GM18507 (cell line): ENCODE measurements around the gene MTM1.
A peak's percentile ranks its signal among the peaks of the same experiment; 100 is the strongest.

Experiments used
- DNase-seq: peaks from one replicate; pipeline ENCODE4 v3.0.0; 2011; ENCODE audit warnings: low read depth; ENCODE audit not compliant: insufficient read length; ENCODE audit errors: extremely low spot score
- FAIRE-seq: peaks from 2 replicates; lab custom pipeline; 2011; peaks lifted over from hg19 to GRCh38; lab: Jason Lieb, UNC

MTM1 gene

DNA sequence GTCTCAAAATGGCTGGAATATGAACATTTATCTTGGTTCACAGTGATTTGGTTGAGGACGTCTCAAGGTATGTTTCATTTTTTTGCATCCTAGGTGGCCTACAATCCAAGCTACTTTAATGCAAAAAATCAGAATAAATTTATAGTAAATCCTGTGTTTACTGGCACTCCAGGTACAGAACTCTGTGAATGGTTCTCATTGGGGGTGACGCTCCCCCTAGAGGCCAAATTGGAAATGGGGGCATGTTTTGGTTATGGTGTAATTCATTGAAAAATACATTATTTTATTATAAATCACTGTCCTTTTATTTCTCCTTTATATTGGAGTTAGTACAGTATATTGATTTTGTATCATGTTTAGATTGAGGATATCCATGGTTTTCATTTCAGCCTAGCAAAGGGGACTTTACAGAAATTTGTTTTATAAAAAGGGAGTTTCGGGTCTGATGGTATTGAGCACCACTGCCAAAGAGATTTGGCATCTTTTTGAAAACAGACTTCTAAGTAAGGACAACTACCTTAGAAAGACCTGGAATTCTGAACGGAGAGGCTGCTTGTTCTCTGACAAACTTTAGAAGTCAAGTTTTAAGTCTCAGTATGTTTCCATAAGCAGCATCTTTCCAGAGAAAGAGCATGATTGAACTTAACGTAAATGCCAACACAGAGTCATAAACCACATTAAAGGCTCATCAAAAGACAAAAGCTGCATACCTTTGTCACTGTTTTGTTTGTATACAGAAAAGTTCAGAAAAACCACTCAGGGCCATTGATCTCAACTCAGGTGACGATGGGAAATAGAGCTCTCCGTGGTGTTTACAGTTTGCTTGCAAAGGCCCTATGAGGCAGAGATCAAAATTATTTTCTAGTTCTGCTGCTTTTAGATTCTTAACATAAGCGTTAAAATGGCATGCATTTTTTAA is 19.4 kb downstream of the MTM1 start:
- FAIRE-seq = peak; percentile 79
- no peak for DNase-seq

- FAIRE-seq (no peak), DNase-seq (no peak)
Measured at GRCh38 chrX:150594584-150594983, 26.2 kb downstream of the MTM1 start.

GRCh38 chrX:150599226-150599625 is 30.8 kb downstream of the MTM1 start:
- FAIRE-seq (no peak), DNase-seq (no peak)

DNA sequence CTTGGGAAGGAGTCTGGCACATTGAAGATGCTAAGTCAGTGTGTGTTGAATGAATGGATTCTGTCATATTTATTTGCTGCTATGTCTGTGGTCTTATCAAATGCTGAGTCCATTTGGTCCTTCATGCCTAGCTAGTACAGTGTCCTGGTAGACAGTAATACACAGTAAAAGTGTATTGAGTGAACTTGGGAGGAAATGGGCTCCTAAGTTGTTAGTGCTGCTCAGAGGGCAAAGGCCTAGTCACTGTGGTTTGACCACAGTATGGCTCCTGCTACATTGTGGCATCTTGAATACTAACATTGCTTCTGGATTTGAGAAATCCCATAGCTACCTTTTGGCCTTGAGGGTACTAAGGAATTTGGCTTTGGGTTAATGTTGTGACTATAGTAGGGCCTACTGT is 33.9 kb downstream of the MTM1 start:
- DNase-seq (no peak), FAIRE-seq (no peak)

DNA sequence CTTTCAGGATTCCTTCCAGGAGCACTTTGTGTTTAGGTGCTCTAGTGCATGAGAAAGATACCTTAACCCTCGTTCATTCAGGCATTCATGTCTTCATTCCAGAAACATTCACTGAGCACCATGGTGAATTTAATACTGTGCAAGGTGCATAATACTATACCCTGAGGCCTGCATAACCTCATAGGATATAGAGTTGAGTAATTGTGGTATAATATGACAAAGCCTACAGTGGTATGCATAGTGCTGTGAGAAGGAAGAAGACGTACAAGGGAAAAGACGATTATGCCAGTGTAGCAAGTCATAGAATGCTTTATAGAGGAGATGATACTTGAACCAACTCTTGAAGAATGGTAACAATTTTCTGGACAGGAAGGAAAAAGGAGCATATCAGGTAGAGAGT is 34.3 kb downstream of the MTM1 start:
- FAIRE-seq (no peak), DNase-seq (no peak)

DNA sequence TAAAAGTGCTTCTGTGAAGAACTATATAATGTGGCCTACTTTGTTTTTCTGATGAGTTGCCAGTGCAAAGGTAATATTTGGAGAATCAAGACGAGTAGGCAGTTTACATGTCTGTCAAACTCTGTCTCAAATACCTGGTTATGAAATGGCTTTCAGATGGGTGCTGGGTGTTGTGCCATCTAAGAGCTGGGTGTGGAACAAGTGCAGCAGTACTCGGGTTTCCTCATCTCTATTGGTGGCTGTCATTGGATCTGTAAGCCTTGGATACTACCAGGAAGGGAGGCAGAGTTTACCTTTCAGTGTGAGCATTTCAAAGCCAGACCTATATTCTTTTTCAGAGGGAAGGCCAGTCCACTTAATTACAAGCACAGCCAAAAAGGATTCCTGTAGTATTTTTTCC is 37.2 kb downstream of the MTM1 start:
- FAIRE-seq (no peak), DNase-seq (no peak)

- DNase-seq = no peak
- no peak for FAIRE-seq
Measured at GRCh38 chrX:150607201-150607600, 38.8 kb downstream of the MTM1 start.

DNA sequence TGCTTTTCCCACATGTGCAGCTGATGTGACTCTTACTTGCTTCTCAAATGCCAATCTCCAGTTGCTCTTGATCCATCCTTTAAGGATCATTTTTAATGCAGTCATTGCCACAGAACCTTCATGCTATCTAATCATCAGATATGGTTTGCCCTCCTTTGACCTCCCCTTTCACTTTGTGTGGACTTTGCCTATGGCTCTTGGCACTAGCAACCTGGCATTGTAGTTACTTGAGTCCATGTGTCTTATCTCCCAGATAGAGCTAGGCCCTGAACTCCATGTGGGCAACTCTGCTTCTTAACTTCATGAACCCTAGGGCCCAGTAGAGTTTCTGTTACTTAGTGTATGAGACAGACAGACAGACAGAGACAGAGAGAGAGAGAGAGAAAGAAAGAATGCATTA is 41.6 kb downstream of the MTM1 start:
- DNase-seq (no peak), FAIRE-seq (no peak)

- no peak for FAIRE-seq
- DNase-seq = no peak
Measured at GRCh38 chrX:150610446-150610845, 42.0 kb downstream of the MTM1 start.

DNA sequence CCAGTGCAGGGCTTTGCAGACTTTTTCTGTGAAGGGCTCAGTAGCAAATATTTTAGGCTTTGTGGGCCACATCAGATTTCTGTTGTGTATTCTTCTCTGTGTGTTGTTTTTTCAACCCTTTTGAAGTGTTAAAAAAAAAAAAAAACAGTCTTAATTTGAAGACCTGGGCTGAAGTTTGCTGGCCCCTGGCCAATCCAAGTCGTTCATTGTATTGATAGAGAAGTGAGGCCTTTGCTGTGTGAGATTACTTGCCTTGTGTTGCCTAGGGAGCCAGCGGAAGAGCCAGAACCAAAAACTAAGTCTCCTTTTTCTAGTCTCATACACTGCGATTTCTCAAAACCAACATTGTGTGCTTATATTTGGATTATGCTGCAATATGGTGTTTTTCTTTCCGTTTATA is 46.9 kb downstream of the MTM1 start:
- FAIRE-seq (no peak), DNase-seq (no peak)

GRCh38 chrX:150616179-150616862 is 47.9 kb downstream of the MTM1 start:
- DNase-seq (no peak), FAIRE-seq (no peak)

- FAIRE-seq (no peak), DNase-seq (no peak)
Measured at GRCh38 chrX:150616863-150617198, 48.4 kb downstream of the MTM1 start.

DNA sequence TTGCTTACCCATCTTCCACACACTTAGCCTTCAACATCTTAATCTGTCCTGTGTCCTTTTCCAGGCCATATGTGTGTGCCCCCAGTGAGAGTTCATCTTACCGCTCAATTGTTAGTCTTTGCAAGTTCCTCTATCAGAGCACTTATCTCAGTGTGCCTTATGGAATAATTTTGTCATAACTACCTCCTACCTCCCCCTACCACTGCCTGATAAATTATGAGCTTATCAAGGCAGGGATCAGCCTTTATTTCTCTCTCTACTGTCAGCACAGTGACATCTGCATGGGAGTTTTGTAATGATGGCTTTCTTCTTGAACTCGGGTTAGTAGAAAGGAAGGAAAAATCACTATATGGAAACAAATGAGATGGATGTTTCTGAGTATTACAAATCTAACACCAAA is 53.2 kb downstream of the MTM1 start:
- DNase-seq (no peak), FAIRE-seq (peak; percentile 60)

- DNase-seq = no peak
Measured at GRCh38 chrX:150623583-150623982, 55.2 kb downstream of the MTM1 start.

DNA sequence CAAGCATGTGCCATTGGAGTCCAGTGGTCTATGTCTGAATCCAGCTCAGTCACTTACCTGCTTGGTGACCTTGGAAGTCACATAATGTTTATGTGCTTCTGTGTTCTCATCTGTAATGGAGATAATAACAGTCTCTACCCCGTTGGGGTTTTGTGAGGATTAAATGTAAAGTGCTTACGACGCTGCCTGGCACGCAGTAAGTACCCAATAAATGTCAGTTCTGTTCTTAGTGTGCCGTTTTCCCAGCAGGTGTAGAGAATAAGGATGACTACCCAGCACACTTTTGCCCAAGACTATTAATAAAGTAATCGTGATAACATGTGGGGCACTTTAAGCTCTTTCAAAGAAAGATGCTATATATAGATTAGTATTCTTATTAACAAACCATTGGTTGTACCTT is 56.7 kb downstream of the MTM1 start:
- DNase-seq (no peak), FAIRE-seq (no peak)

More at GRCh38 chrX:150623583-150623982, 55.2 kb downstream of the MTM1 start:
- FAIRE-seq = peak; percentile 33

DNA sequence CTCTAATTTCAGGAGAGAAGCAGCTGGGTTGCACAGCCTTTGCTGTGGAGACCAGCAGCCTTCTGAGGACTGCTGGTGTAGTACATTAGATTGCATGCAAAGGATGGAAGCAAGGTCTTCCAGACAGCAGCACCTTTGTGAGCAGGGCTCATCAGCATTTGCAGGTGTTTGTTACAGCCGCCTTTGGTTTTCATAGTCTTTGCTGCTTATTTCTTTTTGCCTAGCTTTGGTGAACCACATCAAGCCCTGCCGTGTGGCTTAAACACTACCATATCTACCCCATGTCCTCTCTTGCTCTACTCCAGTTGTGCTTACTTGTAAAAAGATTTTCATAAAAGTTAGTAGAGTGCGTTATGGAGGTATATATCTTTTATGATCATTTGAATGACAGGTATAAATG is 57.5 kb downstream of the MTM1 start:
- FAIRE-seq (no peak), DNase-seq (no peak)

DNA sequence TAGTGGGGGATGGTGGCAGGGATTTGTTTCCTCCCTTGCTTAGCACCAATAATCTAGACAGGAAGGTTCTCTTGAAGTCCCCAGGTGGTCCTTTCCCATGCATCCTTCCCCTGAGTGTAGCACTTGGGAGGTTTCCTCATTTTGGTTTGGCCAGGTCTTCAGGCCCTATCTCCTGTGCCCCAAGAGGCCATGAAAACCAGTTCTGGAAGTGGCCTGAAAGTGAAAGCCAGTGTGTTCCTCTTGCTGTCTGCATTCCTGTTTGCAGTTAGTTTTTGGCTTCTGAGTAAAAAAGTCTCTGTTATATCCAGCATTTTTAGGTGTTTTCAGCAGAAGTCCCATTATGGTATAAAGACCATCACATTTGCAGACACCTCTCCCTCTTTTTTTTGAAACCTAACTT is 59.5 kb downstream of the MTM1 start:
- peak; percentile 1 for DNase-seq
- FAIRE-seq = peak; percentile 91

GRCh38 chrX:150635952-150636351 is 67.5 kb downstream of the MTM1 start:
- FAIRE-seq (no peak), DNase-seq (peak; percentile 1)

- no peak for FAIRE-seq
- DNase-seq = no peak
Measured at GRCh38 chrX:150642423-150642822, 74.0 kb downstream of the MTM1 start.

GRCh38 chrX:150643271-150643670 is 74.8 kb downstream of the MTM1 start:
- DNase-seq (no peak), FAIRE-seq (no peak)

DNA sequence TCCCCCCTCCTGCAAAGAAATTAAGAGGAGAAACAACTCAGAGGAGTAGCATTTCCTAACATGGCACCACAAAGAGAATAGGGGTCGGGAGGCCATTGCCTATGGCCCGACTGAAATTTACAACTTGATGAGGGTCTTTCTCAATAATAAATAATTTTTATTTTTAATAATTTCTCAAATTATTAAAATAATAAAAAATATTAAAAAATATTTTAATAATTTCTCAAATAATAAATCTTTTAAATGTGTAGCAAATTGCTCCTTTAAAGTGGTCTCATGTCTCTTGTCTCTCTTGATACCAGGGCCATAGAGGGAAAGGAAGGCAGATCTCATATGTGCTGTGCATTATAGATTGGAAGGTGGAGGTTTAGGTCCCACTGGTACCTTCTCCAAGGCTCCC is 75.5 kb downstream of the MTM1 start:
- no peak for DNase-seq
- FAIRE-seq = no peak
